Fibroblast of upper back skin (primary cell): ENCODE data around the gene SNUPN.
"Not testable (repeated sequence)": the region's sequence is repeated elsewhere in the genome, so short reads cannot be mapped to it uniquely, and the experiment has no call there.

Experiments
- DNase-seq: peaks from one replicate; pipeline ENCODE4 v3.0.0-alpha.2; 2013

The SNUPN gene

DNA sequence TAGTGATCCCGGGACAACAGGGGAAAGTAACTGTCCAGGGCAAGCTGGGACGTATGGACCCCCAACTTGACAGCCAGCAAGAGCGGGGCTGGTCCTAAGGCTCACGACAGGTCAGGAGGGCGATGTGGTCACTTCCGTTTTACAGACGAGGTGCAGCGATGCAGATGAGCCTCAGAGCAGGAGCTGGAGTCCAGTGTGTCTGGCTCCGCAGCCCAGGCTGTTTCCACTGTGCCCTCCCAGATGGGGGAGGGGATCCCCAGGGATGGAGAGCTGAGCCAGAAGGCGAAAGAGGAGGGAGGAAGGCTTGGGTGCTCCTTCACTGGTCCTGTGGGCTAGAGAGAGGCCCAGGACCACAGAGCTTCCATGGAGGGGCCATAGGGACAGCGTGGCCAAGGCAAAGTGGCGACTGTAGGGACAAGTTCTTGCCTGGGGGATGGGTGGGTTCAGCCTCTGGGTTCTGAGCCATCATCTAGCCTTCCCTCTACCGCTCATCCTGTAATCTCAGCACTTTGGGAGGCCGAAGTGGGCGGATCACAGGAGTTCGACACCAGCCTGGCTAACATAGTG lies 27.9 kb upstream of the SNUPN start:
- no peak for DNase-seq

- no peak for DNase-seq
These were observed 26.5 kb upstream of the SNUPN start for GRCh38 chr15:75651810-75652543.

- no peak for DNase-seq
These were observed 25.6 kb upstream of the SNUPN start for GRCh38 chr15:75650908-75651809.

DNA sequence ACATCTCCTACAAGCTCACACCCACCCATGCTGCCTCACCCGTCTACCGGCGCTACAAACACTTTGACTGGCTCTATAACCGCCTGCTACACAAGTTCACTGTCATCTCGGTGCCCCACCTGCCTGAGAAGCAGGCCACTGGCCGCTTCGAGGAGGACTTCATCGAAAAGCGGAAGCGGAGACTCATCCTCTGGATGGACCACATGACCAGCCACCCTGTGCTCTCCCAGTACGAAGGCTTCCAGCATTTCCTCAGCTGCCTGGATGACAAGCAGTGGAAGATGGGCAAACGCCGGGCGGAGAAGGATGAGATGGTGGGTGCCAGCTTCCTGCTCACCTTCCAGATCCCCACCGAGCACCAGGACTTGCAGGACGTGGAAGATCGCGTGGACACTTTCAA lies 24.3 kb upstream of the SNUPN start:
- no peak for DNase-seq

- DNase-seq: no peak
These were observed 23.7 kb upstream of the SNUPN start for GRCh38 chr15:75649045-75649761.

DNA sequence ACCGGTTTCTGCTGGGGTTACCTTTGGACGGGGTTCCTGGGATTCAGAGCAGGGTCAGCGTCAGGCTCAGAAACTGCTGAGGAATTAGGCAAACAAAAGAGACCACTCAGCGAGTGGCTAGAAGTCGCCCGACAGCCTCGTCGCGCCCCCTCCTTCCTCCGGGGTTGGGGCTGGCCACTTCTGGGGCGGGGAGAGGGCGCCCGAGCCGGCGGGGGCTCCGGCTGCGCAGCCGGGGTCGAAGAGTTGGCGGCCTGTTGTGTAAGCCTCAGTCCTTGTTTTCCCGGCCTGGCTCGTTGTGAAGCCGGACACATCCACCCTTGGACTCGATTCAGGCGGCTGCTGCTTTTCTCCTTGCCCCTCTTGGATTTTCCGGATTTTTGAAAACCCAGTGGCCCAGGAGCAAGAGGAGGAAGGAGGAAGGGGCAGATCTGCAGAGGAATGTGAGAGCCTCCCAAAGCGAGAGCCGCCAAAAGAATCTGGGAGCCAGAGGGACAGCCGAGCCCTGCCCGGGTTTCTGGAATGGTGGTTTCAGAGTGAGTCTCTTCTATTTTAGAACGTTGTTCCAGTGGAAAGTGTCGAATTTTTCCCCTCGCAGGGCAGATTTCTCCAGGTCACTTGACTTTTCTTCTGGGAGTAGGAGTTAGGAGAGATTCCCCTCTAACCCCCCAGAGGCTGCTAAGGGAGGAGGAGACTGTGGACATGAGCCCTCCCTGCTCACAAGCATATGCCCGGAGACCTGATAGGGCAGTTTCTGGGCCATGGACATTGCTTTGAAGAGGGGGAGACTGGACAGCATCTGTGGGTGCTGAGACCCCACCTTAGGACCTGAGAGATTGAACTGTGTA lies 22.9 kb upstream of the SNUPN start:
- peak; percentile 37 for DNase-seq

DNA sequence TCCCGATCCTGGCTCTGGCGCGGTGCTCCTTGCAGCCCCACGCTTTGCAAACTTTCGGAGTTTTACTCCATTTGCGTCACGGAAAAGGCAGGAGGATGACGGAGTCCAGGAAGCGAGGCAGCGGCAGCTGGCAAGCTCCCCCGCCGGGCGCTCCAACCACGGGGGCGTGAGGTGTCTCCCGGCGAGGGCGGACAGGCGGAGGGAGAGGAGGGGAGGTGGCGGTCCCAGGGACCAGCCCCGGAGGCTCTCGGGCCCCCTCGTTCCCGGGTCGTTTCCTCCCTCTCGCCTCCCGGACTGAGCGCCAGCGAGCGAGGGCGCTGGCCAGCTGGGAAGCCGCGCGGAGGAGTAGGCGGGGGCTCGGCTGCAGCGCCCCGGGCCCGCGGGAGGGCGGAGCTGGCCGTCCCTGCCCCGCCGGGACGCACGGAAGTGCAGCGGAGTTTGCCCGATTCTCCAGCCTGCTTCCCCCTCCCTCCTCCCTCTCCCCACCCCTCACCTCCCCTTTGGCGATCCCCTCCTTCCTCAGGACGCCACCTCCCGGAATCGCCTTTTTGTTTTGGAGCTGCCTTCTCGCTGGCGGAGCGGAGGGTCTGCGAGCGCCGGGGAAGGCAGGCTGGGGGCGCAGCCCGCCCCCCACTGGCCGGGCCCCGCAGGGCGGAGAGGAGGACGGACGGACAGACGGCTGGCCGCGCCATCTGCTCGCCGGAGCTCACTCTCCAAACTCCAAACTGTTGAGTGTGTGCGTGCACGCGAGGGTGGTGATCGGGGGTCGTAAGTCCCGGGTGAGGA lies 22.0 kb upstream of the SNUPN start, which contains the start of gene SNX33:
SNX33 (plus strand) TSS at position 543 of the 786 bp plus-strand sequence. CDS start 1,191 bp downstream, outside the sequence.
- peak; percentile 84 for DNase-seq

GRCh38 chr15:75646944-75647364 lies 21.4 kb upstream of the SNUPN start:
- no peak for DNase-seq

- no peak for DNase-seq
These were observed 20.8 kb upstream of the SNUPN start for GRCh38 chr15:75646112-75646943.

DNA sequence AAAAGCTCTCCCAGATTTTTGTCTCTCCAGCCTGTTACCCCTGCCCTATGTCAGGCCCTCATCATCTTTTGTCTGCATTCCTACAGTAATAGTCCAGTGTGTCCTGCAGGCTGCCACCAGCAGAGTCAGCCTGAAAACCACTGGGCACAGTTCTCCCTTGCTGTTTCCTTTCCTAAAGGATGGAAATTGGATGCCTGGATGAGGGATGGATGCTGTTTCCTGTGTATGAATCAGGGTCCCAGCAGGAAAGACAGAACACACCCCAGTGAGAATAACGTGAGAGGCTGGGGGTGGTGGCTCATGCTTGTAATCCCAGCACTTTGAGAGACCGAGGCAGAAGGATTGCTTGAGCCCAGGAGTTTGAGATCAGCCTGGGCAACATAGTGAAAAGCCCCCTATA lies 18.9 kb upstream of the SNUPN start:
- DNase-seq: peak; percentile 43

DNA sequence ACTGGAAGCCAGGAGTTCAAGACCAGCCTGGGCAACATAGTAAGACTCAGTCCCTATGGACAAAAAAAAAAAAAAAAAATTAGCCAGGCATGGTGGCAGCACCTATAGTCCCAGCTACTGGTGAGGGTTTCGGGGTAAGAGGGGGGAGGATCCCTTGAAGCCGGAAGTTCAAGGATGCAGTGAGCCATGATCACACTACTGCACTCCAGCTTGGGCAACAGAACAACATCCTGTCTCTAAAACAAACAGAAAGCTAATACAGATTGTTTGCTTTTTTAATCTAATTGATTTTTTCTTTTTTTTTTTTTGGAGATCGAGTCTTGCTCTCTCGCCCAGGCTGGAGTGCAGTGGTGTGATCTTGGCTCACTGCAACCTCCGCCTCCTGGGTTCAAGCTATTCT lies 16.1 kb upstream of the SNUPN start:
- no peak for DNase-seq

GRCh38 chr15:75641179-75641503 lies 15.6 kb upstream of the SNUPN start:
- no peak for DNase-seq

DNA sequence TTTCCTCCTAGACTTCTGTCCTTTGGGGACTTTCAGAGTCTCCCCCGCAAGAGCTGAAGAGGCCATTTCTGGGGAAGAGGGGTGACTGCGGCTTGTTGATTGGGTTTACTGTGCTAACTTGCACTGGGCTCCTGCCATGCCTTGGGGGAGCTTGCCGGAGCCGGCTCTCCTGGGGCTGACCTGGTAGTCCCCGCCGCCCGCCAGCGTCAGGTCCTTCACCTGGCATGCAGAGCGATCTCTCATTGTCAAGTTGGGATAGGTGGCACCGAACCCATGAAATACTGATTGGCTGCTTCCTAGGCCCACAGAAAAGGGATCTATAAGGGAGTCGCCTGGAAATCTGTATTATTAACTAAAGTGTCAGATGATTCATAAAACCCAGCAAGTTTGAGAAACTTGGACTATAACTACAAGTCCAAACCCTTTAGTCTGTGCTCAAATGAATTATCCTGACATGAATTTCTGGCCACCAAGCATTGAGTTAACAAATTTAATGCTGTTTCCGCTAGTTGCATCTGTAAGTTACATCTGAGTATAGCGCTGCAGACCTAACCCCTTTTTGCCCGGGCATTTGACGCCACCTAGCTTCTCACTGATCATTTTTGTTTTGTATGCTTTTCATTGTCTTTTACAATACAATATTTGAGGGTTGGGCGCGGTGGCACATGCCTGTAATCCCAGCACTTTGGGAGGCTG lies 15.1 kb upstream of the SNUPN start:
- DNase-seq: peak; percentile 60

GRCh38 chr15:75639709-75640482 lies 14.4 kb upstream of the SNUPN start, which contains the start of gene IMP3:
Gene IMP3 (minus strand): TSS chr15:75640224. CDS start chr15:75640168, 56 bp downstream.
- DNase-seq: peak; percentile 97

GRCh38 chr15:75639191-75639708 lies 13.7 kb upstream of the SNUPN start:
- DNase-seq: no peak

GRCh38 chr15:75637245-75638009 lies 11.9 kb upstream of the SNUPN start:
- DNase-seq: no peak

DNA sequence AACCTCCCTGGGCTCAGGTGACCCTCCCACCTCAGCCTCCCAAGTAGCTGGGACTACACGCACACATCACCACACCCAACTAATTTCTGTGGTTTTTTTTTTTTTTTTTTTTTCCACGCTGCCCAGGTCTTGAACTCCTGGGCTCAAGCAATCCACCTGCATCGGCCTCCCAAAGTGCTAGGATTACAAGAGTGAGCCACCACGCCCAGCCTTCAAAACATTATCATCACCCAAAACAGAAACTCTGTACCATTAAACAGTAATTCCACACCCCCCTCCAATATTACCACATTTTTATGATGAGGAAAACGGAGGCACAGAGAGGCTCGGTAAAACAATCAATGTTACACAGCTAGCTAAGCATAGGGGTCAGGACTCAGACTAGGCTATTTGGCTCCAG lies 10.5 kb upstream of the SNUPN start:
- DNase-seq: no peak

DNA sequence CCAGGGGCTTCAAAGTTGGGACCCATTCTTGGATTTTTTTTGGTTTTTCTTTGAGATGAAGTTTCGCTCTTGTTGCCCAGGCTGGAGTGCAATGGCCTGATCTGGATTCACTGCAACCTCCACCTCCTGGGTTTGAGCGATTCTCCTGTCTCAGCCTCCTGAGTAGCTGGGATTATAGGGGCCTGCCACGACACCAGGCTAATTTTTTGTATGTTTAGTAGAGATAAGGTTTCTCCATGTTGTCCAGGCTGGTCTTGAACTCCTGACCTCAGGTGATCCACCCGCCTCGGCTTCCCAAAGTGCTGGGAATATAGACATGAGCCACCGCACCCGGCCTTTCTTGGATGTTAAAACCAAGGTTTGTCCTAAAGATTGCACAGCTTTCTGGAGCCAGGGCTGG lies 8.4 kb upstream of the SNUPN start:
- not testable (repeated sequence) for DNase-seq
